Adrenal gland (tissue), 5 donors: Measurements from ENCODE around the gene SMCP.

Experiments
- POLR2A ChIP-seq, 2 donors: fragments of 450-650 bp; IDR thresholded peaks; one replicate each; pipeline ENCODE4 v1.6.1; 2017; ENCODE audit warnings: antibody characterized with exemption in 2 of 2, mild to moderate bottlenecking in 2 of 2, moderate library complexity in 1 of 2
- TF ChIP-seq, protein P1 (sequence below), 6 experiments: fragments of 450-650 bp in 4 of 6; fragments of 200-600 bp in 2 of 6; sonication (generic) in 1 of 6; IDR thresholded peaks; 1 replicate in 5 of 6; 2 replicates in 1 of 6; pipeline versions ENCODE4 v1.5.1 to v1.8.0; 2016 to 2021; ENCODE audit warnings: antibody characterized with exemption in 6 of 6, mild to moderate bottlenecking in 2 of 6, moderate library complexity in 1 of 6
- donor health status: DM: no; HTN: no; CAD: no.

DNA sequence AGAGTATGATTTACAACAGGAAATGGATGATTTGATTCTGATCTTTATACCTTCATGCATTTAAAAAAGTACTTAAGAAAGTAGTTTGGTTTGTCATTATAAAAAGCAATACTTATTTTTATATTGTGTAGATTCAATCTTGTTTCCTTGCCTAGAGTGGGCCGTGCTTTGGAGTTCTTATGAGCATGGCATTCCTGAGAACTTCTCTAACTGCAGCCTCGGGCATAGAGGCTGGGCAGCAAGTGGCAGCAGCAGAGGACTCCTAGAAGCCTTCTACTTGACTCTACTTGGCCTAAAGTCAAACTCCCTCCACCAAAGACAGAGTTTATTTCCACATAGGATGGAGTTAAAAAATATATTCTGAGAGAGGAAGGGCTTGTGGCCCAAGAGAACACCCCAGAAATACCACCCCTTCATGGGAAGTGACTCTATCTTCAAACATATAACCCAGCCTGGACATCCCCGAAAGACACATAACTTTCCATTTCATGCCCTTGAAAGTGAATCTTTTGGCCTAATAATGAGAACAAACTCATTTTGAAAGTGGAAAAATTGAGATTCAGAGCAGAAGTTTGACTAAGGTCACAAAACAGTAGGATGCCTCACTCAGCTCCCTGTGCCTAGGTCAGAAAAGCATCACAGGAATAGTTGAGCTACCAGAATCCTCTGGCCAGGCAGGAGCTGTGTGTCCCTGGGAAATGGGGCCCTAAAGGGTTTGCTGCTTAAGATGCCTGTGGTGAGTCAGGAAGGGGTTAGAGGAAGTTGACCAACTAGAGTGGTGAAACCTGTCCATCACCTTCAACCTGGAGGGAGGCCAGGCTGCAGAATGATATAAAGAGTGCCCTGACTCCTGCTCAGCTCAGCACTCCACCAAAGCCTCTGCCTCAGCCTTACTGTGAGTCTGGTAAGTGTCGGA is 29.8 kb downstream of the SMCP start, which contains the start of gene IVL:
- TF ChIP-seq, protein P1, sequence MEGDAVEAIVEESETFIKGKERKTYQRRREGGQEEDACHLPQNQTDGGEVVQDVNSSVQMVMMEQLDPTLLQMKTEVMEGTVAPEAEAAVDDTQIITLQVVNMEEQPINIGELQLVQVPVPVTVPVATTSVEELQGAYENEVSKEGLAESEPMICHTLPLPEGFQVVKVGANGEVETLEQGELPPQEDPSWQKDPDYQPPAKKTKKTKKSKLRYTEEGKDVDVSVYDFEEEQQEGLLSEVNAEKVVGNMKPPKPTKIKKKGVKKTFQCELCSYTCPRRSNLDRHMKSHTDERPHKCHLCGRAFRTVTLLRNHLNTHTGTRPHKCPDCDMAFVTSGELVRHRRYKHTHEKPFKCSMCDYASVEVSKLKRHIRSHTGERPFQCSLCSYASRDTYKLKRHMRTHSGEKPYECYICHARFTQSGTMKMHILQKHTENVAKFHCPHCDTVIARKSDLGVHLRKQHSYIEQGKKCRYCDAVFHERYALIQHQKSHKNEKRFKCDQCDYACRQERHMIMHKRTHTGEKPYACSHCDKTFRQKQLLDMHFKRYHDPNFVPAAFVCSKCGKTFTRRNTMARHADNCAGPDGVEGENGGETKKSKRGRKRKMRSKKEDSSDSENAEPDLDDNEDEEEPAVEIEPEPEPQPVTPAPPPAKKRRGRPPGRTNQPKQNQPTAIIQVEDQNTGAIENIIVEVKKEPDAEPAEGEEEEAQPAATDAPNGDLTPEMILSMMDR (IDR thresholded peaks at IDR 0.05), result no peak
- TF ChIP-seq POLR2A (IDR thresholded peaks at IDR 0.05), result no peak
